Left kidney (tissue), 2 donors: ENCODE data around the gene YBX2. TPM values are rescaled to one million over a fixed set of nuclear protein-coding genes. Genes with fewer than 3 reads are reported as not detected.

ENCODE experiments used
- DNase-seq: peaks from one replicate; pipeline ENCODE4 v3.0.0-alpha.2; 2013
- polyA plus RNA-seq: library from polyadenylated mRNA; unstranded; fragments of 120-200 nt; gene quantifications from one replicate; pipeline ENCODE4 v1.2.1, GENCODE V29; 2013; ENCODE audit not compliant: insufficient read length

Gene YBX2
- polyA plus RNA-seq, 1 donor, result 4.1 TPM

GRCh38 chr17:7266784-7267183, 27.7 kb downstream of the YBX2 start:
- no peak for DNase-seq

- DNase-seq, result no peak
Observed at GRCh38 chr17:7263801-7264078, 30.7 kb downstream of the YBX2 start.

DNA sequence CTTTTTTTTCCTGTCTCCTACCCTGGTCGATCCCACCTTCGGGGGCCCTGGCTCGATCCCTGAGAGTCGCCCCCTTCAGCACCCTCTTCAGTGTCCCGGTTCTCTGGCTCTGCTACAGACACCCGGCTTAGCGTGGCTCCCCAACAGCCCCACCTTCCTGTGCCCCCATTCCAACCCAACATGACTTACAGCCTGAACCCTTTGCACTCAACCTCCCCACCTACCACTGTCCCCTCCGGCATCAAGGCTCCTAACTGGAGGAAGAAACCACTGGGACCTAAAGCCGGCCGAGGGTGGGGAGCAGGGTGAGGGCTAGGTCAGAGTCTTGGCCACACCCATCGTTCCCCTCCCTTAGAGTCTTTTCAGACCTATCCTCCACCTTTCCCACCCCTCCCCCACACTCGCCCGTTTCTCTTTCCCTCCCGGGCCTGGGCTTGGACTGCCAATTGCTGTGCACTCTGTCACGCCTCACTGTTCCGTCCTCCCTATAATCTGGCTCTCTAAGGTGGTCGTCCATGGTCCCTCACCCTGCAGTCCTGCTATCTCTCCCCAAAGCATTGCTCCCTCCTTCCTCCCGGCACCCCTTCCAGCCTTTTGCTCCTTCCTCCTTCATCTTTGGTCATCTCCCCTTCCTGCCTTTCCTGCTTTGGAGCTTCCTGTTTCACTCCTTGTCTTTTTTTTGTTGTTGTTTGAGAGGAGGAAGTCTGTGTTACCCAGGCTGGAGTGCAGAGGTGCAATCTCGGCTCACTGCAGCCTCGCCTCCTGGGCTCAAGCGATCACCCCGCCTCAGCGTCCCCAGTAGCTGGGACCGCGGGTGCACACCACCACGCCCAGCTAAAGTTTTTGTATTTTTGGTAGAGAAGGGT, 31.3 kb downstream of the YBX2 start:
- DNase-seq, result no peak

DNA sequence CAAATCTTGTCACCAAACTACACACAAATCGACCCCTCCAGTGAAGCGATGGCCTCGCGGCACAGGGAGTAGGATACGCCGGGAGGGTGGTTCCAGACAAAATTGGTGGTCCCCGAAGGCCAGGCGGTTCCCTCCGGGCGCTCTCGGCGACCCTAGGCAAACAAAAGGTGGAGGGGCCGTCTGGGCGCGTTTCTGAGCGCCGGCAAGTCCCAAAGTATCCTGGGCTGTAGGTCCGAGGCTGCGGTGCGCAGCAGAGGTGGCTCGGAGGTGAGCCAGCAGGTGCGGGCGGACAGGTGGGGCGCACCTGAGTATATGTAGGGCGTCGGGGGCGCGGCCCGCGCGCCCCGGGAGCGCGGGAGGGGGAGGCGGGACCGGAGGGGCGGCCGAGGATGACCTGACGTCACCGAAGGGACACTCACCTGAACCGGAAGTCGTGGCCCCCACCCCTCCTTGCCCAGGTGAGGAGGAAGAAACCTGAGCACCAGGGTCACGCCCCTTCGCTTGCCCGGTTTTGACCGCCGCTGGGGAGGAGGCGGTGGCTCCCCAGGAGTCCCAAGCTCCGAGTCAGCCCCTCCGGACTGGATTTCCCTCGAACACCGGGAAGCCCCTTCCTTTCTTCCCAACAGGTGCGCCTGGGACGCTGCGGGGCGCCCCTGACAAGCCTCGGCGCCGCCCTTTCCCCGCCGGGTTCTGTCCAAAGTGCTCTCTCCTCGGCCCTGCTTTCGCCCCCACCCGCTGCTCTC, 32.1 kb downstream of the YBX2 start, which contains the start of gene CLDN7:
Gene CLDN7 (minus strand): TSS at position 287 of the 743 bp plus-strand sequence. CDS start 435 bp downstream, outside the sequence.
- no peak for DNase-seq

- DNase-seq, result no peak
Observed at GRCh38 chr17:7261379-7262191, 32.9 kb downstream of the YBX2 start.

DNA sequence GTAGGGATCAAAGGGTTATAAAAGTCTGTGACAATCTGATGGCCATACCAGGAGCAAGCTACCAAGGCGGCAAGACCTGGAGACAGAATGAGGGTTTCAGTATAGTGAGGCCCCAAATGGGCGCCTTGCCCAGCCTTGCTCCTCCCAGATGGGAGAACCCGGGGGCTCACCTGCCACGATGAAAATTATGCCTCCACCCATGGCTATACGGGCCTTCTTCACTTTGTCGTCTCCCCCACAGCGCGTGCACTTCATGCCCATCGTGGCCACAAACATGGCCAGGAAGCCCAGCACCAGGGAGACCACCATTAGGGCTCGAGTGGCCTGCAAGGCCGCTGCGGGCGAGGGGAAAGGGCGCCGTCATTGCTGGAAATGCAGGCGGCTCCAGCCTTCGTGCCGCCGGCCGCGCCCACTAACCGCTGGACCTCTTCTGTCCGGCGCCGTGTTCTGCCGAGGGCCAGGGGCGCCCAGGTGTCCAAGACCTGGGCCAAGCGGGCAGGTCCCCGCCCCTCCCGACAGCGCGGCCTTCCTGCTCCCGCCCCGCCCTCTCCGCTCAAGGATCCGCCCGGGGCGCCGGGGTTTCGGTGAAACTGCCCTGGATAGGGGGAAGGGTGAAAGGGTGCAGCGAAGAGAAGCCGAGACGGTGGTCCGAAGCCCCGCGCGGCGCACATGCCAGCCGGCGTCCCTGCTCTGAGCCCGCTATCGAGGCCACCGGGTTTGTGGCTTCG, 33.6 kb downstream of the YBX2 start:
- no peak for DNase-seq

- no peak for DNase-seq
Observed at GRCh38 chr17:7260151-7260550, 34.3 kb downstream of the YBX2 start.

- no peak for DNase-seq
Observed at GRCh38 chr17:7259555-7259889, 34.9 kb downstream of the YBX2 start.

- DNase-seq, result no peak
Observed at GRCh38 chr17:7258731-7259554, 35.5 kb downstream of the YBX2 start.

GRCh38 chr17:7256766-7257456, 37.5 kb downstream of the YBX2 start:
- no peak for DNase-seq

GRCh38 chr17:7254511-7254910, 39.9 kb downstream of the YBX2 start:
- no peak for DNase-seq

- DNase-seq, result no peak
Observed at GRCh38 chr17:7253082-7253481, 41.4 kb downstream of the YBX2 start.

- peak; percentile 95 for DNase-seq
Observed at GRCh38 chr17:7252176-7253043, 42.0 kb downstream of the YBX2 start, which contains the start of gene ELP5. Gene ELP5, plus strand, starts transcription at chr17:7252215. Its CDS starts 336 bp downstream, at chr17:7252551.

DNA sequence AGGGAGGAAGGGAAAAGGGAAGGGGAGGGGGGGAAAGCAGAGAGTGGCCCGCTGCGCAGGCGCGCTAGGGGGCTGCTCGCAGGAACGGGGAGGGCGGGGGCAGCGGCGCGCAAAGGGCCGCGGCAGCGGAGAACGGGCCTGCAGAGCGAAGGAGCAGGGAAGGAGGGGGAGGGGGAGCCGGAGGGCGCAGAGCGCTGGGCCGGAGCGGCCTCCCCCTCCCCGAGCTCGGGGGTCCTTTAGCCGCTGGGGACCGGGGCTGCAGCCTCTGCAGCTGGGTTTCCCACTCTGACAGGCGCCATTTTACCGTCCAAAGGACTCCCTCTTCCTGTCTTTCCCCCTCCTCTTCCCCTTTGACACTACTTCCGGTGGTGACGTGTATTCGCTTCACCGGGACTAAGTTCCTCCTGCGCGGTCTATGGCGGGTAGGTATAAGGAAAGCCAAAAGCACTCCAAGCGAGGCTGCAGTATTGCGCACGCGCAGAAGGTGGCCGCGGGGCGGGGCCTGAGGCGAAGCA, 42.7 kb downstream of the YBX2 start, which contains the start of gene CTDNEP1:
Gene CTDNEP1 (minus strand): TSS at position 74 of the 515 bp plus-strand sequence. CDS start 438 bp downstream, outside the sequence.
- DNase-seq, result peak; percentile 100

GRCh38 chr17:7250695-7251627, 43.5 kb downstream of the YBX2 start:
- DNase-seq, result no peak

DNA sequence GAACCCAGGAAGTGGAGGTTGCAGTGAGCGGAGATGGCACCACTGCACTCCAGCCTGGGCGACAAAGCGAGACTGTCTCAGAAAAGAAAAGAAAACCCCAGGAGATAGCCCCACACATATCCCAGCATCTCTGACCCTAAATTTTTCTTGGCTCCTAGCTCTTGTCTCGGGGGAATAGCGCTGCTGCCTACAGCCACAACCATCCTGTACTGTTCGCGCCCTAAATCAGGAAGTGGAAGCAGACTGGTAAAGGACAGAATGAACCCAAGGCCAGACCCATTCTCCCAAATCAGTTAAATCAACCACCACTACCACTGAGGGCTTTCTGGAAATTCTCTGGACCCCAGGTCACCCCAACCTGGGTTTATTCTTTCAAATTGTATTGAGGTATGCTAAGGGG, 44.6 kb downstream of the YBX2 start:
- no peak for DNase-seq

DNA sequence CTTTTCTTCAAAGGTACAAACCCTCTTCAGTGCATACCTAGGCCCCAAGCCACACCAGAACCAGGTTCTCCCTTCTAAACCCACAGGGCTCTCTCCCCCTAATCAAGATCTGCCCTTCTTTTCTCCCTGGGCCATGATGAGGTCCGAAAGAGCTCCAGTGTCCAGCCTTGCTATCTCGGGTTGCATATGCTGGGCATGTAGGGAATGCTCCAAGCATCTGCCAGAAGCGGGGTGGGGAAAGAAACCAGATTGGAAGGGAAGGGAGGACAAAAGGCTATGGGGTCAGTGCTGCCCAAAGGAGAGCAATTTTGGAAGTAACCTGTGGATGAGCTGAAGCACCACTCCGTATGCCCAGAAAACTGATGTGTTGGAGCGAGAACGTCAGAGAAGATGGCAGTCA, 45.2 kb downstream of the YBX2 start:
- no peak for DNase-seq

DNA sequence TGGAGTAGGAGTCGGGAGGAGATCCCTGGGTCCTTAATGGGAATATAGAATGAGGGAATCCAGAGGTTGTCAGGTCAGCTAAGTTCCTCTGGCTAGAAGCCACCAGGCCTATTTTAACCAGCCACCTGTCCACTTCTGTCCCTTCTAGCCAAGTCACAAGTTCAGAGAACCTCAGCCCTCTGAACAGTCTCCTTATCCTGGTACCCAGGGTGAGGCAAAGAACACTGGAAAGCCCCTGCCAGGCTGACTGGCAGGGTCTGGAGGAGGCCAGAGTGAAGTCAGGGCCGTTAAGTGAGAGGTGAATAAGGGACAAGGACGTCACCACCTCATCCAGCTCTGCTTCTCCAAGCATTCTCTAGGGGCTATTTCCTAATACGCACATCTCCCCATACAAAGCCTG, 45.6 kb downstream of the YBX2 start:
- DNase-seq, result no peak
